CD4-positive, alpha-beta T cell treated with Interleukin-6 at 100 ng/mL for 8 hours (primary cell): ENCODE measurements around the gene SGPL1.
"Not testable (repeated sequence)": the region's sequence is repeated elsewhere in the genome, so short reads cannot be mapped to it uniquely, and the experiment has no call there.

ENCODE experiments used
- DNase-seq: peaks from one replicate; pipeline ENCODE4 v3.0.0-alpha.2; 2020; ENCODE audit warnings: mixed read lengths, low spot score

The SGPL1 gene

GRCh38 chr10:70843776-70844489 lies 28.2 kb downstream of the SGPL1 start:
- no peak for DNase-seq

DNA sequence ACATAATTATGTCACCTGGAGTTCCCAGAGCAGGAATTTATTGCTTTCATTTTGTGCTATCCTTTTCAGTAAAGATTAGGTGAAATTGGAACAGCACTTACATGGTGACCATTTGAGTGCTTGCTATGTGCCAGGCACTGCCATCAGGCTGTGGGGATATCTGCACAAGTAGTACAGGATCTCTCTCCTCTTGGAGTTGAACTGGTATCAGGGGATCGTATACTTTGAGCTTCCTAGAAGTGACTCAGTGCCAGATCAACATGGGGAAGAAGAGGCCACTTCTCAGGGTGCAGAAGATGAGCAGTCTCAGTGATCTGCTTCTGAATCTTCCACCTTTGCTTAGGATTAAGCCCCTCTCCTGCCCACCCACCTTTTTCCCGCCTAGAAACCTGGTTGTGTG lies 29.5 kb downstream of the SGPL1 start:
- no peak for DNase-seq

DNA sequence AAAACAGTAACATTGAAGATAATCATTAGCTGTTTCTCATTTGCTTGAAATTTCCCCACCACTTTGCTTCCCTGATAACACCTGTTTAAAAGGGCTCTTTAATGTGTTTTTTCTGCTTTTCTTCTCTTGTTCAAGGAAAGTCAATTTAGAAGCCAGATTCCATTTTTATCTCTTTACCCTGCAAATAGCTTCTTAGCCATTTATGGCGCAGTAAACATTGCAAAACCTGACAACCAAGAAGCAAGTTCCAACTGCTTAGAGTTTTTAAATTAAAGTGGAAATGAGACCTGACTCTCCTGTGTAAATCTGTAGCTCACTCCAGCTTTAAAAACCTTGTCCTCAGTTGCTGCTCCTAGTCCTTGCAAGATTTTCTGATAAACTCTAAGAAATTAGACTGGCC lies 30.1 kb downstream of the SGPL1 start:
- DNase-seq = no peak

DNA sequence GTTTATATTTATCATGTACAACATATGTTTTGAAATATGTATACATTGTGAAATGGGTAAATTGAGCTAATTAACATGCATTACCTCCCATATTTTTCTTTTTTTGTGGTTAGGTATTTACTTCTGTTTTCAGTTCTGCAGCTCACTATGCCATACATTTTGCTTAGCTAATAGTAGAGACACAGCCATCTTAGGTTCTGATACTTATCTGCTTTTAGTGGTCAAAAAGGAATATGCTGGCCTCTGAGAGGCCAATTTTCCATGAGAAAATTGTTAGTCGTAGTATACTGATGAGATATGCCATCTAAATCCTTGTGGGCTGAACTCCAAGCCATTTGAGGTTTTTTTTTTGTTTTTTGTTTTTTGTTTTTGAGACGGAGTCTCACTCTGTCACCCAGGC lies 31.0 kb downstream of the SGPL1 start:
- DNase-seq = no peak

GRCh38 chr10:70847659-70848360 lies 32.1 kb downstream of the SGPL1 start:
- DNase-seq = no peak

GRCh38 chr10:70849582-70850016 lies 33.9 kb downstream of the SGPL1 start:
- no peak for DNase-seq

- no peak for DNase-seq
Observed at GRCh38 chr10:70850097-70850496, 34.3 kb downstream of the SGPL1 start.

- no peak for DNase-seq
Observed at GRCh38 chr10:70851597-70852475, 36.1 kb downstream of the SGPL1 start.

- DNase-seq = no peak
Observed at GRCh38 chr10:70853038-70853437, 37.3 kb downstream of the SGPL1 start.

GRCh38 chr10:70853457-70853856 lies 37.7 kb downstream of the SGPL1 start:
- DNase-seq = no peak

DNA sequence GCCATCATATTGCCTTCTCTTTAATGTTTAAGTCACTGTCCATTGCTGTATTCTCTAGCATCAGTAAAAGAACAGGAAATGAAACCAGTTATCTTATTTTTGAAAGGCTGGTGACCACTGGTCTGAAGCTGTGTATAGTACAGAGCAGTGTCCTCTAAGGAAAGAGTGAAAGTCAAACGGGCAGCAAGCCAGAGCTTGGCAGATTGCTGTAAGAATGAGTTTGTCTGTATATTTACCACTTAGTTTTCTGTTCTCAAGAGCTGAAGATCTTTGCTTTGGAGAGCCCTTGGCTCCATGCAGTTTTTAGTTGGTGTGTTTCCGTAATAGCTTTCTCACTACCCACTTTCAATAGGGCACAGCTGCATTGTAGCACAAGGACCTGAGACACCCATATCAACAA lies 40.7 kb downstream of the SGPL1 start:
- no peak for DNase-seq

GRCh38 chr10:70858759-70859158 lies 43.0 kb downstream of the SGPL1 start:
- DNase-seq = no peak

DNA sequence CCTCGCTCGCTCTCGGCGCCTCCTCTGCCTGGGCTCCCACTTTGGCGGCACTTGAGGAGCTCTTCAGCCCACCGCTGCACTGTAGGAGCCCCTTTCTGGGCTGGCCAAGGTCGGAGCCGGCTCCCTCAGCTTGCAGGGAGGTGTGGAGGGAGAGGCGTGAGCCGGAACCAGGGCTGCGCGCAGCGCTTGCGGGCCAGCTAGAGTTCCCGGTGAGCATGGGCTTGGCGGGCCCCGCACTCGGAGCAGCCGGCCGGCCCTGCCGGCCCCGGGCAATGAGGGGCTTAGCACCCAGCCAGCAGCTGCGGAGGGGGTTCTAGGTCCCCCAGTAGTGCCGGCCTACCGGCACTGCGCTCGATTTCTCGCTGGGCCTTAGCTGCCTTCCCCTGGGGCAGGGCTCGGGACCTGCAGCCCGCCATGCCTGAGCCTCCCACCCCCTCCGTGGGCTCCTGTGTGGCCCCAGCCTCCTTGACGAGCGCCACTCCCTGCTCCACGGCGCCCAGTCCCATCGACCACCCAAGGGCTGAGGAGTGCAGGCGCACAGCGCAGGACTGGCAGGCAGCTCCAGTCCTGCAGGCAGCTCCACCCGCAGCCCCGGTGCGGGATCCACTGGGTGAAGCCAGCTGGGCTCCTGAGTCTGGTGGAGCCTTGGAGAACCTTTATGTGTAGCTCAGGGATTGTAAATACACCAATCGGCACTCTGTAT lies 45.9 kb downstream of the SGPL1 start:
- not testable (repeated sequence) for DNase-seq

GRCh38 chr10:70863470-70864160 lies 47.9 kb downstream of the SGPL1 start:
- DNase-seq = no peak

- DNase-seq = no peak
Observed at GRCh38 chr10:70864935-70865334, 49.2 kb downstream of the SGPL1 start.

- no peak for DNase-seq
Observed at GRCh38 chr10:70866424-70866823, 50.7 kb downstream of the SGPL1 start.

DNA sequence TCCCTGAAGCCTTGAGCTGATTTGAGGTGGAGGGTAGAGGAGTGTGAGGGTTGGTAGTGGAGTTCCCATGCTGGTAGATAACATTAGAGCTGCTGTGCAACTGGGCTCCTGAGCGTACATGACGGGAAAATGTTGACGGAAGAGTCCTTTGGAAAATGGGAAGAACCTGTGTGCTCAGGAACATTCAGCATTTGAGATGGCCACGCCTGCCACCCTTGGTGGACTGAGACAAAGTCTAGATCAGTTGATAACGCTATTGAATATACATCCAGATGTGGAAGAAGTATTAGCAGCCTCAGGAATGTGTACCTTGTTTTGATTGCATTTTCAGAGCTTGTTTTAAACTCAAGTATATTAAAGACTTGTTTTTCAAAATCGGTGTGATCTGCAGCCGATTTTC lies 56.5 kb downstream of the SGPL1 start:
- DNase-seq = no peak

DNA sequence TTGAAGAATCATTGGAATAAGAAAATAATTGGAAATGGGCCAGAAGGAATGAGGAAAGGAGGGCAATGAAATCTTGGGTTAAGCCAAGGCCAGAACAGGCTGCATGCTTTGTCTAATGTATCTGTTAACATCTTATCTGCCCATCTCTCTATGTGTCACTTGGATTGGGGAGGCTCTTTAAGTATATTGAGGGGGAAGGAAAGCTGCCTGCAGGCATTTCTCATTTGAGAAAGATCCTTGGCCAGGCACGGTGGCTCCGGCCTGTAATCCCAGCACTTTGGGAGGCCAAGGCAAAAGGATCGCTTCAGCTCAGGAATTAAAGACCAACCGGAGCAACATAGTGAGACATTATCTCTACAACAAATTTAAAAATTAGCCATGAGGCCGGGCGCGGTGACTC lies 58.3 kb downstream of the SGPL1 start:
- no peak for DNase-seq

DNA sequence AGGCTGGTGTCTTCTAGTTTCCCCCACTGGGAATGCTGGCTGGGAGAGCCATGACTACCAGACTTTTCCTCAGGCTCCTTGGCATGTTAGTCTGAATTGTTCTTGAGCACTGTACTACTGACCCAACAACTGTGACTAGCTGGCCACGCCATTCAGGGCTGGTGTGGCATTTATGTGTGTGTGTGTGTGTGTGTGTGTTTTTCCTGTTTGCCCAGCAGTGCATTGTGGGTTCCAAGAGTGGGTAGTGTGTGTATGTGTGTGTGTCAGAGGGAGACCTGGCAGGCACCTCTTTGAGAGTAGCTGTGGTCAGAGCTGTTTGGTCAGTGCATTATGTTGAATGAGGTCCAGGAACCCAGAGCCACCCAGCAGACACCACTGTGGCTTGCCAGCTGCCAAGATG lies 63.5 kb downstream of the SGPL1 start:
- DNase-seq = no peak

GRCh38 chr10:70880077-70880534 lies 64.4 kb downstream of the SGPL1 start:
- DNase-seq = peak; percentile 81

- no peak for DNase-seq
Observed at GRCh38 chr10:70884741-70885140, 69.0 kb downstream of the SGPL1 start.
